ENCODE results near the gene SLC6A11.

Gene SLC6A11

DNA sequence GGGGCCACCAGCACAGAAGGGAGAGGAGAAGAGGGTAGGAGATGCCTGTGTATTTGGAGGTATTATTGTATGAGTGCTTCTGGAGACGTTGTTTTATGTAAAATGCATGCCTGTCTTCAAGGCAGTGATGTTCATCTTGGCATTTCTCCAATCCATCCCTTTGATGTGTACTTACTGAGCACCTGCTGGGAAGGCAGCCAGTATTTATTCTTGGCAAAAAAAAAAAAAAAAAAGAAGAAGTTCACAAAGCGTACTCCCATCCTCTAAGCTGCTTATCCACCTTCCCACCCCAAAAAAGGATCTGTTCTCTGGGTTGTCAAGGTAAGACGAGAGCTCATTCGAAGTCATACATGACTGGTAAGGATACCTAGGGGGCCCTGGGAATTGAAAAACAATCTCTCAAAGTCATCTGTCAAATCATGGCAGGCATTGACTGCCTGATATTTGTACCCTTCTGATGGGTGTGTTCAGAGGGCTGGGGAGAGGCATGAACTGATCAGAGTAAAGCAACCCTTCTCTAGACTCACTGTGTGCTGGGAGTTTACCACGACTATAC, 146.5 kb downstream of the SLC6A11 start:
- H3K4me3 ChIP-seq (ENCODE audit: low read depth, low read length), result no peak overlapping the region
- TF ChIP-seq, protein P1, sequence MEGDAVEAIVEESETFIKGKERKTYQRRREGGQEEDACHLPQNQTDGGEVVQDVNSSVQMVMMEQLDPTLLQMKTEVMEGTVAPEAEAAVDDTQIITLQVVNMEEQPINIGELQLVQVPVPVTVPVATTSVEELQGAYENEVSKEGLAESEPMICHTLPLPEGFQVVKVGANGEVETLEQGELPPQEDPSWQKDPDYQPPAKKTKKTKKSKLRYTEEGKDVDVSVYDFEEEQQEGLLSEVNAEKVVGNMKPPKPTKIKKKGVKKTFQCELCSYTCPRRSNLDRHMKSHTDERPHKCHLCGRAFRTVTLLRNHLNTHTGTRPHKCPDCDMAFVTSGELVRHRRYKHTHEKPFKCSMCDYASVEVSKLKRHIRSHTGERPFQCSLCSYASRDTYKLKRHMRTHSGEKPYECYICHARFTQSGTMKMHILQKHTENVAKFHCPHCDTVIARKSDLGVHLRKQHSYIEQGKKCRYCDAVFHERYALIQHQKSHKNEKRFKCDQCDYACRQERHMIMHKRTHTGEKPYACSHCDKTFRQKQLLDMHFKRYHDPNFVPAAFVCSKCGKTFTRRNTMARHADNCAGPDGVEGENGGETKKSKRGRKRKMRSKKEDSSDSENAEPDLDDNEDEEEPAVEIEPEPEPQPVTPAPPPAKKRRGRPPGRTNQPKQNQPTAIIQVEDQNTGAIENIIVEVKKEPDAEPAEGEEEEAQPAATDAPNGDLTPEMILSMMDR (IDR thresholded peaks at IDR 0.05; ENCODE audit: borderline replicate concordance, insufficient read depth, low read depth, low read length), result no peak

DNA sequence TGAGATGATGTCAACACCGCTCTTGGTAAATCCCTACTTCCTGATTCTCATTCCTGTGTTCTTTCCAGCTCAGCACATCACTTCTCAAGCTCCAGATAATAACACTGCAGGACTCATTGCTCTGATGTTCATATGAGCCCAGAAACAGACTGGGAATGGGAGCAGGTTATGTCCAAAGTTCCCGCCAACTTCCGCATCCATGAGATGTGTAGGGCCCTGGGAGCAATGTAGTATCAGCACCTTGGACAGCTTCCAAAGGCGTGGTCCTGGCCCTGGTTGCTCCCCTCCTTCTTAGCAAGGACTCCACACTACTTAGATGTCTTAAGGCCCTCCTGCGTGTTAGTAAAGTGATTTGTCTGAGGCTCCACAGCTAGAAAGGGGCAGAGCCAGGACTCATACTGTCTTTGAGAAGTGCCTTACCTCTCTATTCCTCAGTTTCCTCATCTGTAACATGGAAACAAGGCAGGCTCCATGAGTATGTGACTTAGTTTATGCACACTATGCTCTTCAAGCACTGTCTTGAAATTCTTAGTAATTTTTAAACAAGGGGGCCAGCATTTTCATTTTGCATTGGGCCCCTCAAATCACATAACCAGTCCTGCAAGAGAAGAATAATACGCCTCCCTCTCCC, 148.6 kb downstream of the SLC6A11 start:
- H3K4me3 ChIP-seq (ENCODE audit: low read depth, low read length), result no peak overlapping the region
- TF ChIP-seq, protein P1 (IDR thresholded peaks at IDR 0.05; ENCODE audit: borderline replicate concordance, insufficient read depth, low read depth, low read length), result no peak

DNA sequence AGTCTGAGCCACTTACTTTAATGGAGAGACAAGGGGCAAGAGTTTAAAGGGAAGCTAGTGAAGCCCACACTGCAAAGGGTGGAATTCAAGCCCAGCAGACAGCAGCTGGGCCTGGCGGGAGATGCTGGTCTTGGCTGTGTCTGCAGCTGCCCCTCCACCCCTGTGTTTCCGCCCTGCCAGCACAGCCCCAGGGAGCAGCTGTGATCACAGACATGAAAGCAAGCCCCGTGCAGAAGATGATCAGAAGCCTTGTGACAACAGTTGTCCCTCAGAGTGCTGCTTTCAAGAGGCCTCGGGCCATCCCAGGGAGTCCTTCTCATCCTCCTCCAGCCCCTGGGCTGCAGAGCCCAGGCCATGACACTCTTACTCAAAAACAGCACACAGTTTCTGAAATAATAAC, 152.4 kb downstream of the SLC6A11 start:
- no peak overlapping the region for H3K4me3 ChIP-seq (ENCODE audit: low read depth, low read length)
- TF ChIP-seq, protein P1 (IDR thresholded peaks at IDR 0.05; ENCODE audit: borderline replicate concordance, insufficient read depth, low read depth, low read length), result no peak

DNA sequence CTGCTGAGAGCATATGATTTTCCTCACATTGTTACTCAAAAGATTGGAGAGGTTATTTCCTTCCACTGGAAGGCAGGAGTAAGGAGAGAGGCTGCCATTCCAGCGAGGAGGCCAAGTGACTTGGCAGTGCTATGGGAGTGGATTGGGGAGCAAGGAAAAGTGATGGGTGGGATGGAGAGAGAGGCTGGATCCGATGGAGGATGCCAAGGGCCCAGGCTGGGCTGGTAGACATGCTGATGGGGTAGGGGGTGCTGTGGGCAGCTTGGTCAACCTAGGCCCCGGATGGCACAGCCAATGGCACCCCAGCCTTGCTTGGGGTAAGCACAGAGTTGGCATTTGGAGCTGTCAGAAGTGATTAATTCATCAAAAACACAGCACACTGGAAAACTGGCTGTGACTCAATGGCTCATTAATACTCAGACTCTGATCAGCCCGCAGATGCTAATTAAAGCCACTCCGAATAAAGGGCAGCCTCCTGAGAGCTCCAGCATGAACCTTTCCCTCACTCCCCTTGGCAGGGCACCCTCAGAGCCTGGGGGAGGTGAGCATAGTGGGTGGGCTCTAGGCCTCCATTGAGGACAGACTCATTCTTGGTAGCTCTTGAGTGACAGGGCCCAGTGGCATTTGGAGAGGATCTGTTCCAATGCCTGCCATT, 154.4 kb downstream of the SLC6A11 start:
- TF ChIP-seq, protein P1 (IDR thresholded peaks at IDR 0.05; ENCODE audit: borderline replicate concordance, insufficient read depth, low read depth, low read length), result no peak
- no peak overlapping the region for H3K4me3 ChIP-seq (ENCODE audit: low read depth, low read length)

DNA sequence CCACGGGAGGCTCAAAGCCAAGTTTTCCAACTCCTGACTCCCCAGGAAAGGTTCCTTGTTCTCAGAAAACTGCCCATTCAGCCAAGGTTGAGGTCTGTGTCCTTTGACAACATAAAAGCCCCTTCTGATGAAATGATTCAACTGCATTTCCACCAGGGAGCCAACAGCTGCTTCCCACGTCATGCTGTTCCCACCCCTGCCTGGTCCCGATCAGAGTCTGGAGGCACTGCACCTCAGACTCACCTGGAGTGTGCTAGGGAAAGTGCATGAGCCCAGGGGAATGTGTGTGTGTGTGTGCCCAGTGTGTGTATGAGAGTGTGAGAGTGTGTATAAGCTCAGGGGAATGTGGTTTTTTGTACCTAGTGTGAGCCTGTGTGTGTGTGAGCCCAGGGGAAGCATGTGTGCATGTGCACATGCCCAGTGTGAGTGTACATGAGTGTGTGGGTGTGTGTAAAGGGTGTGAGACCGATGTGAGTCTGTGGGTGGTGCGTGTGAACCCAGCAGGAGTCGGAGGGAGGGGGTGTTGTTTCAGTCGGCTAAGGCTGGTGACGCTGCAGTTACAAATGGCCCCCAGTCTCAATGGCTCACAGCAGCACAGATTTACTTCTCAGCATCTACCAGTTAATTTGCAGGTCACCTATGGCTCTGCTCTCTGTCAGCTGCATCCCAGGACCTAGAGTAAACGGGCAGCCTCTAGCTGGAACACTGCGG, 156.2 kb downstream of the SLC6A11 start:
- TF ChIP-seq, protein P1 (IDR thresholded peaks at IDR 0.05; ENCODE audit: borderline replicate concordance, insufficient read depth, low read depth, low read length), result no peak
- no peak overlapping the region for H3K4me3 ChIP-seq (ENCODE audit: low read depth, low read length)

DNA sequence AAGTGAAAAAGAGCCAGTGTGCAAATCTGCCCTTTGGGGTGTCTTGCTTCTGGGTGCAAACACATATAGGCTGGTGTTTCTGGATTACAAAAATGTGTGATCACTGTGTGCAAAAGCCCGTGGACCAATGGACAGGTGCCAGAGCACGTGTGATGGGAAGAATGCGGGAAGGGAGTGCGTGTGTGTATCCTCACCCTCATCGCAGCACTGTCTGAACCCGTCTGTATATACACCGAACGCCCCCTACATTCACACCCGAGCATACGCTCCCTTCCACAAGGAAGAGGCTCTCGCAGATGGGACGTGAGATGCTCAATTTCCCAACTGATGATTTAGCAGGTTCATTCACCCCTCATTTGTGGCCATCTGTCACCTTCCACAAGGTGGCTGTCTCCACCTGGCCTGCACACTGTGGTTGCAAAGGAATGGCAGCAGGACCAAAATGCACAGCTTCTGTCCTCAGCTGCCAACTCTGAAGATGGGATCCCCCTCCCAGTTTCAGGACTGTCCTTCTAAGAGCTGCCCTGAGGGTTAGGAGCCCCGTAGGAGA, 157.1 kb downstream of the SLC6A11 start:
- TF ChIP-seq, protein P1 (IDR thresholded peaks at IDR 0.05; ENCODE audit: borderline replicate concordance, insufficient read depth, low read depth, low read length), result no peak
- no peak overlapping the region for H3K4me3 ChIP-seq (ENCODE audit: low read depth, low read length)
